Inflammatory macrophage (primary cell): ENCODE data around the gene IFI27L1.
A peak's percentile ranks its signal among the peaks of the same experiment; 100 is the strongest.
"Not testable (repeated sequence)": the region's sequence is repeated elsewhere in the genome, so short reads cannot be mapped to it uniquely, and the experiment has no call there.

Source experiments
- DNase-seq, 2 donors: peaks; one replicate each; pipeline ENCODE4 v3.0.0-alpha.2; 2020 to 2022

The IFI27L1 gene

GRCh38 chr14:94048691-94049624, 32.2 kb upstream of the IFI27L1 start:
- DNase-seq = no peak

GRCh38 chr14:94049625-94050023, 31.5 kb upstream of the IFI27L1 start:
- DNase-seq = no peak

DNA sequence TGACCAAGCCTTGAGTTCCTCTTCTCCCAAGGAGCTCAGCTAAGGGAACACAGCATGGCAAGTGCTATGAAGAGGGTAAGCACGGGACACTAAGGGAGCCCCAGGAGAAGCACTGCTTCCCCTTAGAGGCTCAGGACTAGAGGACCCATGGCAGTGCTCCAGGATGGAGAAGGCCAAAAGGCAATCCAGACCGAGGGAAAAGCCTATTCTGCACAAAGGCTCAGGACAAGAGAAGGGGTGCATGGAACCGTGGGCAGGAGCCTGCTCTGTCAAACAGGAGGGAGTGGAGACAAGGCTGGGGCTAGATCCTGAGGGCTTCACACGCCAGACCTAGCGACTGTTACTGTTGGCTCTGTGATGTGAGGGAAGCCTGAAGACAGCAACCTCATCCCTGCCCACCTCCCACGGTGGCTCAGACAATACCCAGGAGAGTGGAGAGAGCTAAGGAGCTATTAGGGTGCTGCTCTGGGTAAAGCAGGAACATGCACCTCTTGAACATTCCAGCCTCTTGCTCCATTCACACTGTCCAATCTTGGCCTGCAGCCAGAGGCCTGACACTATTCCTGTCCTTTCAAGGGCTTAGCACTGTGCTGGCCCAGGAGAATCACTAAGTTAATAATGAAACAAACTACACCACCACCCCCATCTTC, 30.8 kb upstream of the IFI27L1 start:
- no peak for DNase-seq

DNA sequence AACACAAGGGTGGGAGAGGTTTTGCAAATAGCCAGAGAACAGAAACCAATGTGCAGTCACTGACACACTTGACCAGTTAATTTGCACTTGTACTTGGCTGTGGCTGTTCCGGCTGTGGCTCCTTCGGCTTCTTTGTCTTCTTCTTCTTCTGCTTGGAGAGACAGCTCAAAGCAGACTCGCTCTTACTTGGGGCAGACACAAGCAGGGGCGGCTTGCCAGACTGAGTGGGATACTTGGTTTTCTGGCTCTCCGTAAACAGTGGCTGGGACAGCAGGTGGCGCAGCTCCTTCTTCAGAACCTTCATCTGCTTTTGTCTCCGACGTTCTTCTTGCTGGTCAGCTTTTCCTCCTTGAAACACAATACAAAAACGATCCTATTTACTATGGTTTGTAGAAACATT, 30.0 kb upstream of the IFI27L1 start:
- no peak for DNase-seq

DNA sequence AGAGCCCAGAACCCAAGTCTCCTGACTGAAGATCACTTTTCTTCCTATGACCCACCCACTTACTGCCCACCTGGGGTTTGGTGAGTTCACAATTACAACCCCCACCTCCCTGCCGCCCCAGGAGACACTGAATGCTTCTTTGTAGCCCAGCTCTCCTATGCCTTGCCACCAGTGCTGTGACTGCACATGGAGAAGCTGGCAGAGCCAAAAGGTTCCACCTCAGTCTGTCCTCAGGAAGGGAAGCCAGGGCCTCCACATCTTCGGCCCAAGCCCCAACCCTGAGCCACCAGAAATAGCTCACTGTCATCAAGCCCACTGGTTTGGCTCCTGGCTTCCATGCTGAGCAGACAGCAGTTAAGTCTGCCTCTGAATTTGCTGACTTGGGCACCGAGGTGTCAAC, 29.3 kb upstream of the IFI27L1 start:
- DNase-seq = no peak

GRCh38 chr14:94052199-94052598, 28.9 kb upstream of the IFI27L1 start:
- DNase-seq = no peak

DNA sequence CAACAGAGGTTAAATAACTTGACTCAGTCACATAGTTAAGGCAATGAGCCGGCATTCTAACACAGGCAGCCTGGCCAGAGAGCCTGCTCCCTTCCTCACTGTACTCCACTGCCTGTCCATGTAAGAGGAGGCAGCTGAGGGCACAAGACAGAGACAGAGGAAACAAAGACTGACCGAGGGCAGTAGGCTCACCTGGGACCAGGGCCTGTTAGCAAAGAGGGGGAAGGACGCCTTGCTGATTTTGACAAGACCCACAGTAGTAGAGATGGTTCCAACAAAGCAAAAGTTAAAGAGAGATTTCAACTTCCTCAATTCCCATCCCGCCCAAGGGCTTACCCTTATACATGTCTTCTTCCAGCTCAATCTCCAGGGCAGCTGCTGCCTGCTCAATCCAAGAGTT, 28.4 kb upstream of the IFI27L1 start:
- no peak for DNase-seq

- DNase-seq = no peak
Measured at GRCh38 chr14:94054401-94054800, 26.7 kb upstream of the IFI27L1 start.

GRCh38 chr14:94054936-94055335, 26.2 kb upstream of the IFI27L1 start:
- no peak for DNase-seq

DNA sequence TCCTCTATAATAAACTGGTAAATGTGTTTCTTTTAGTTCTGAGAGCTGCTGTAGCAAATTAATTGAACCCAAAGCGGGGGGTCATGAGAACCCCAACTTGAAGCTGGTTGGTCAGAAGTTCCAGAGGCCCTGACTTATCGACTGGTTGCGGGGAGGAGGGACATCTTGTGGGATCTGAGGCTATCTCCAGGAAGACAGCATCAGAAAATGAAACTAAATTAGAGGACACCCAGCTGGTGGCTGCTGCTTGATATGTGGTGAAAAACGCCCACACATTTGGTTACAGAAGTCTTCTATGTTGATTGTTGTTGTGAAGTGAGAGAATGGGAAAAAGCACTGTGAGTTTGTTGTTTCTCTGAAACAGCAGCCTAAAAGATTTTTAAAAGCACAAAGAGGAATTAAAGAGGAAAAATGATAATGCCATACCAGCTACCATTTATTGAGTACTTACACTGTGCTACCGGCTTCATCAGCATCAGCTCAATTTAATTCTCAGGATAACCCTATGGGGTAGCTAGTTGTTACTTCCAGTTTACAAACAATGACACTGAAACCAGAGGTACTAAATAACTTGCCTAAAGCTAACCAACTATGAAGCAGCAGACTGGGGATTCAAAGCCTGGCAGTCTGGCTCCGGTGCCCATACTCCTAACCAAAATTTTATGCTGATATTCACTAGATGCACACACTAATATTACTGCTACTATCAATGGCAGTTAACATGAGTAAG, 24.4 kb upstream of the IFI27L1 start:
- DNase-seq = peak; percentile 14 to 33

GRCh38 chr14:94058128-94058673, 22.9 kb upstream of the IFI27L1 start:
- DNase-seq = no peak

GRCh38 chr14:94058674-94059138, 22.4 kb upstream of the IFI27L1 start:
- DNase-seq = no peak

DNA sequence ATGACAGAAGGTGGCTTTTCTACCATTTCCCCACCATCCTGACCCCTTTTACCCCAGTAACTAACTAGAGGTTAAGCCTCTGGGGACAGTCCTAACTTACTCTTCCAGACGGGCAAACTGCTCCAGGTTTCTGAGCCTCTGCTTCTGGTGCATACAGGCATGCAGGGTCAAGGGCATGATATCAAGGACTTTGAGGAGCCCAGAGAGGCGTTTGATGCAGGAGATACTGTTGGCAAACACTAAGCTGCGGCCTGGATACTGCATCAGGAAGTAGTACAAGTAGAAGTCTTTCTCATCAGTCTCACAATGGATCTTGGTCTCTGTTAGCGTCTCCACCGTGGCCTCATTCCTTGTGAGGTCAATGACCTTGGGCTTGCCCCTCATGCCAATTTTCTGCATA, 21.1 kb upstream of the IFI27L1 start:
- no peak for DNase-seq

- DNase-seq = no peak
Measured at GRCh38 chr14:94062344-94062940, 18.7 kb upstream of the IFI27L1 start.

GRCh38 chr14:94066089-94066676, 14.9 kb upstream of the IFI27L1 start:
- no peak for DNase-seq

GRCh38 chr14:94072076-94072475, 9.0 kb upstream of the IFI27L1 start:
- not testable (repeated sequence) for DNase-seq

DNA sequence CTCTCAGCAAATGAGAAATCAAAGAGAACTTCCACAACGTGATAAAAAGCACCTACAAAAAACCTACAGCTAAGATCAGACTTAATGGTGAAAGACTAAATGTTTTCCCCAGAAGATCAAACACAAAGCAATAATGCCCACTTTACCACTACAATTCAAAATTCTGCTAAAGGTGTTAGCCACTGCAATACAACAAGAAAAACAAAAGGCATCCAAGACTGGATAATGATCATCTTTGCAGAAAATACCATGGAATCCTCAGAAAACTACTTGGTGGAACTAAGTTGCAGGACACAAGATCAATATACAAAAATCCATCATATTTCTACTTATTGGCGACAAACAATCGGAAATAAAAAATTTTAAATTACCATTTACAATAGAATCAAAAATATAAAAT, 6.6 kb upstream of the IFI27L1 start:
- DNase-seq = no peak

DNA sequence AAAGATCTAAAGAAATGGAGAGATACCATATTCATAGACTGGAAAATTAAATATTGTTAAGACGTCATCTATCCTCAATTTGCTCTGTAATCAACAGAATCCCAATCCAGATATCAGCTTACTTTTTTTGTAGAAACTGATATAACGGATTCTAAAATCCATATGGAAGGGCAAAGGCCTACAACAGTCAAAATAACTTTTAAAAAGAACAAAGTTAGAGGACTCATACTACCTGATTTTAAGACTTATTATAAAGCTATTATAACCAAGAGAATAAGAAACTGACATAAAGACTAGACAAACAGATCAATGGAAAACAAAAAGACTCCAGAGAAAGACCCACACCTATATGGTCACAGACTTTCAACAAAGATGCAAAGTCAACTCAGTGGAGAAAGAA, 6.1 kb upstream of the IFI27L1 start:
- no peak for DNase-seq

DNA sequence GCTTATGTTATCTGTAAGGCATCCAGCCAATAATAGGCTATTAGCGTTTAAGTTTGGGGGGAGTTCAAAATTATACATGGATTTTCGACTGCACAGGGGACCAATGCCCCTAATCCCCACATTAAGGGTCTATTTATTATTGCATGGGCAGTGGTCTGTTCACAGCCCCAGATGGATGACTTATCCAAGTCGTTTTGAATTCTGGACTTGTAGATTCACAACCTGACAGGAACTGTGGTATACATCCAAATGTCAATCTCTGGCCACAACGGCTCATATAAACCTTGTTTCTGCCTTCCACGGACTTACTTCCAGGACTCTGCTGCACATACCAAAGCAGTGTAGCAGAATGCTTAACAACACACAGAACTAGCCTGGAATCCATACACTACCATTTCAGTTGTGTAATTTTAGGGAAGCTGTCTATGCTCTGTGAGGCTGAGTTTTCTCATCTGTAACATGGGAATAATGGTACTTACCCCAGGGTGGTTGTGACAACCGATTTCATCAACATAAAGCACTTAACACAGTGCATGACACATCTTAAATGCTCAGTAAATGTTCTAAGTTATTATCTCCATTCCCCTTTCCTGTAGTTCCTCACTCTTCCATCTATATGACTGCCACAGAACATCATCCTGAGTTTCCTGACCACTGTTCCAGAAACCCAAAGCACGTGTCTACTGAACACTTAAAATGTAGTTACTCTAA, 3.8 kb upstream of the IFI27L1 start:
- DNase-seq = no peak

DNA sequence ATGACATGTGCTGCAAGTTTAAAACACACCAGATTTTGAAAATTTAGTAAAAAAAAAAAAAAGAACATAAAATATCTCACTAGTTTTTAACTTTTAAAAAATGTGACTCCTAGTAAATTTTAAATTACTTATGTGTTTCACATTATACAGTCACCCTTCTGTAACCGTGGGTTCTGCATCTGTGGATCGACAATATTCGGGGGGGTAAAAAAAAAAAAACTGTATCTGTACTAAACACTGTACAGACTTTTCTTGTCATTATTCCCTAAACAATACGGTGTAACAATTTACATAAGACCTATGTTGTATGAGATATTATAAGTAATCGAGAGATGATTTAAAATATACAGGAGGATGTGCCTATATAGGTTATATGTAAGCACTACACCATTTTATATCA, 3.3 kb upstream of the IFI27L1 start:
- no peak for DNase-seq

- peak in 1 of 2 donors; percentile 30 for DNase-seq
Measured at GRCh38 chr14:94079891-94080620, 1.1 kb upstream of the IFI27L1 start.
